Astrocyte (in vitro differentiated cells and primary cell): ENCODE measurements around the gene TNFRSF1A. TPM values are rescaled to one million over a fixed set of nuclear protein-coding genes. Genes with fewer than 3 reads are reported as not detected.

Experiments
- DNase-seq: peaks from one replicate; pipeline ENCODE4 v3.0.0-alpha.2; 2010; ENCODE audit warnings: low read depth
- FAIRE-seq: peaks from 2 replicates; lab custom pipeline; 2011; peaks lifted over from hg19 to GRCh38; lab: Jason Lieb, UNC
- H2AFZ ChIP-seq: 2 replicates; pipeline ENCODE4 v1.6.0; 2012; ENCODE audit warnings: low read depth, low read length, inconsistent platforms
- H3K27ac ChIP-seq: 2 replicates; pipeline ENCODE4 v1.5.1; 2011; ENCODE audit warnings: low read depth, low read length, inconsistent platforms
- H3K27me3 ChIP-seq: 2 replicates; pipeline ENCODE4 v1.6.0; 2011; ENCODE audit warnings: low read length, inconsistent platforms; ENCODE audit not compliant: insufficient read depth
- H3K36me3 ChIP-seq: 2 replicates; pipeline ENCODE4 v1.5.1; 2011; ENCODE audit warnings: low read length, inconsistent platforms; ENCODE audit not compliant: insufficient read depth
- H3K4me1 ChIP-seq: 2 replicates; pipeline ENCODE4 v1.5.1; 2011; ENCODE audit warnings: low read length, inconsistent platforms; ENCODE audit not compliant: insufficient read depth
- H3K4me2 ChIP-seq: 2 replicates; pipeline ENCODE4 v1.6.0; 2012; ENCODE audit warnings: low read length, inconsistent platforms
- H3K4me3 ChIP-seq: 2 replicates; pipeline ENCODE4 v1.5.1; 2011; ENCODE audit warnings: low read depth, mild to moderate bottlenecking, low read length, inconsistent platforms; ENCODE audit not compliant: insufficient read depth
- H3K79me2 ChIP-seq: 2 replicates; pipeline ENCODE4 v1.6.0; 2012; ENCODE audit warnings: mild to moderate bottlenecking, low read length, inconsistent platforms; ENCODE audit not compliant: insufficient read depth
- H3K9ac ChIP-seq: 2 replicates; pipeline ENCODE4 v1.6.0; 2012; ENCODE audit warnings: mild to moderate bottlenecking, low read length, inconsistent platforms
- H3K9me3 ChIP-seq: 2 replicates; pipeline ENCODE4 v1.5.1; 2012; ENCODE audit warnings: low read depth, mild to moderate bottlenecking, low read length, inconsistent platforms; ENCODE audit not compliant: insufficient read depth
- H4K20me1 ChIP-seq: 2 replicates; pipeline ENCODE4 v1.6.0; 2012; ENCODE audit warnings: low read length, inconsistent platforms; ENCODE audit not compliant: insufficient read depth
- H3K27ac Mint-ChIP-seq: one replicate; pipeline ENCODE4 v1.8.0; 2021; ENCODE audit warnings: mild to moderate bottlenecking, mixed read lengths; ENCODE audit not compliant: unreplicated experiment
- H3K27me3 Mint-ChIP-seq: one replicate; pipeline ENCODE4 v1.8.0; 2021; ENCODE audit warnings: low read depth, mixed read lengths; ENCODE audit not compliant: unreplicated experiment
- H3K36me3 Mint-ChIP-seq: one replicate; pipeline ENCODE4 v1.8.0; 2021; ENCODE audit warnings: low read depth, mixed read lengths; ENCODE audit not compliant: unreplicated experiment
- H3K4me1 Mint-ChIP-seq: one replicate; pipeline ENCODE4 v1.8.0; 2021; ENCODE audit warnings: low read depth, mixed read lengths; ENCODE audit not compliant: unreplicated experiment
- H3K4me3 Mint-ChIP-seq: one replicate; pipeline ENCODE4 v1.8.0; 2021; ENCODE audit warnings: mild to moderate bottlenecking, moderate library complexity, mixed read lengths; ENCODE audit not compliant: unreplicated experiment
- H3K9me3 Mint-ChIP-seq: one replicate; pipeline ENCODE4 v1.8.0; 2021; ENCODE audit warnings: mild to moderate bottlenecking, mixed read lengths; ENCODE audit not compliant: unreplicated experiment
- EZH2 ChIP-seq: IDR thresholded peaks from 2 replicates; pipeline ENCODE4 v1.6.1; 2012; ENCODE audit warnings: mild to moderate bottlenecking, low read length, inconsistent platforms; ENCODE audit not compliant: insufficient read depth
- total RNA-seq: library from RNA; stranded (reverse); gene quantifications from 2 replicates; pipeline ENCODE4 v1.2.1, GENCODE V29; 2021
- TF ChIP-seq, protein P1 (sequence below): IDR thresholded peaks from 2 replicates; pipeline ENCODE4 v1.5.1; 2011; ENCODE audit warnings: low read depth, mild to moderate bottlenecking, inconsistent platforms, low read length, moderate library complexity; ENCODE audit not compliant: insufficient read depth

TNFRSF1A gene
- total RNA-seq, 1 donor from 2014 or later = 118 TPM

DNA sequence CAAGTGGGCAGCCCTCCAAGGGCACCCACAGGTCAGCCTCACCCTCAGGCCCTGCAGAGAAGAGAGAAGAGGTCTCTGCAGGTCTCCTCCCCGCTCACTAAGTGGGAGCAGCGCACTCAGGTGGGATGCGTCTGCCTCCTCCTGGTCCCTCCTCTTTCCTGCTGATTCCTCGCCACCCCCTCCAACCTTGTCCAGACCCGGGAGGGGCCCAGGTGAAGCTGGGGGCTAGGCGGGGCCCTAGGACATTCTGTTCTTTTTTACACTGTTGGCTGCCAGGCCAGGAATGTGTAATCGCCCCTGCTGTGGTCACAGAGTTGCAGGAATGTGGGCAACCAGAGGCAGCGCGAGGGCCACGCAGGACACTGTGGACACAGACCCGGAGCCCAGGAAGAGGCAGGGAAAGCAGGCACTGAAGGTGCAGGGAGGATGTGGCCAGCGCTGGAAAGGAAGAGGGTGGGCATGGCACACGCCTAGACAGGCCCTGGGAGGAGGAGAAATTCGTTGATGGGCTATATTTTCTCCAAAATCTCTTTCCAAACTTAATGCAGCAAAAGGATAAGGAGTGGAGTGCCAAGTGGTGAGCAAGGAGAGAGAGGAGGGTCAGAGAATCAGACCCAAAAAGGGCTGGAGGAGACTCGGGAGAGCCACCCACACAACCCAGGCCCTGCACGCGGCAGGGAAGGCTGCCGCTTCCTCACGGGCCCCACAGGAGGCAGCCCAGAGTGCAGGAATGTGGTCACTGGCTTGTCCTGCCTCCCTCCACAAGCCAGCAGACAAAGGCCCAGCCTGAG lies 34.4 kb upstream of the TNFRSF1A start:
- H3K9ac ChIP-seq = no peak overlapping the region
- H4K20me1 ChIP-seq = no peaks in the 10 kb centered on the region
- H3K9me3 Mint-ChIP-seq = no peaks in the 10 kb centered on the region
- no peak overlapping the region for H3K4me3 ChIP-seq
- peak; percentile 59 for DNase-seq
- no peaks in the 10 kb centered on the region for H3K9me3 ChIP-seq
- no peaks in the 10 kb centered on the region for H3K36me3 ChIP-seq
- H3K4me1 ChIP-seq = peaks cover 35% of the 10 kb centered on the region
- H3K4me2 ChIP-seq = peak overlapping the region; percentile 52
- H2AFZ ChIP-seq = peak overlapping the region; percentile 67
- no peak for TF ChIP-seq EZH2
- TF ChIP-seq, protein P1, sequence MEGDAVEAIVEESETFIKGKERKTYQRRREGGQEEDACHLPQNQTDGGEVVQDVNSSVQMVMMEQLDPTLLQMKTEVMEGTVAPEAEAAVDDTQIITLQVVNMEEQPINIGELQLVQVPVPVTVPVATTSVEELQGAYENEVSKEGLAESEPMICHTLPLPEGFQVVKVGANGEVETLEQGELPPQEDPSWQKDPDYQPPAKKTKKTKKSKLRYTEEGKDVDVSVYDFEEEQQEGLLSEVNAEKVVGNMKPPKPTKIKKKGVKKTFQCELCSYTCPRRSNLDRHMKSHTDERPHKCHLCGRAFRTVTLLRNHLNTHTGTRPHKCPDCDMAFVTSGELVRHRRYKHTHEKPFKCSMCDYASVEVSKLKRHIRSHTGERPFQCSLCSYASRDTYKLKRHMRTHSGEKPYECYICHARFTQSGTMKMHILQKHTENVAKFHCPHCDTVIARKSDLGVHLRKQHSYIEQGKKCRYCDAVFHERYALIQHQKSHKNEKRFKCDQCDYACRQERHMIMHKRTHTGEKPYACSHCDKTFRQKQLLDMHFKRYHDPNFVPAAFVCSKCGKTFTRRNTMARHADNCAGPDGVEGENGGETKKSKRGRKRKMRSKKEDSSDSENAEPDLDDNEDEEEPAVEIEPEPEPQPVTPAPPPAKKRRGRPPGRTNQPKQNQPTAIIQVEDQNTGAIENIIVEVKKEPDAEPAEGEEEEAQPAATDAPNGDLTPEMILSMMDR = peak; percentile 27
- peaks cover 21% of the 10 kb centered on the region for H3K27me3 Mint-ChIP-seq
- H3K27ac ChIP-seq = no peak overlapping the region
- H3K27ac Mint-ChIP-seq = peak overlapping the region; percentile 94
- no peaks in the 10 kb centered on the region for H3K79me2 ChIP-seq
- FAIRE-seq = peak; percentile 9
- peaks cover 30% of the 10 kb centered on the region for H3K4me1 Mint-ChIP-seq
- H3K27me3 ChIP-seq = no peaks in the 10 kb centered on the region
- H3K36me3 Mint-ChIP-seq = no peaks in the 10 kb centered on the region
- H3K4me3 Mint-ChIP-seq = peak overlapping the region; percentile 62

DNA sequence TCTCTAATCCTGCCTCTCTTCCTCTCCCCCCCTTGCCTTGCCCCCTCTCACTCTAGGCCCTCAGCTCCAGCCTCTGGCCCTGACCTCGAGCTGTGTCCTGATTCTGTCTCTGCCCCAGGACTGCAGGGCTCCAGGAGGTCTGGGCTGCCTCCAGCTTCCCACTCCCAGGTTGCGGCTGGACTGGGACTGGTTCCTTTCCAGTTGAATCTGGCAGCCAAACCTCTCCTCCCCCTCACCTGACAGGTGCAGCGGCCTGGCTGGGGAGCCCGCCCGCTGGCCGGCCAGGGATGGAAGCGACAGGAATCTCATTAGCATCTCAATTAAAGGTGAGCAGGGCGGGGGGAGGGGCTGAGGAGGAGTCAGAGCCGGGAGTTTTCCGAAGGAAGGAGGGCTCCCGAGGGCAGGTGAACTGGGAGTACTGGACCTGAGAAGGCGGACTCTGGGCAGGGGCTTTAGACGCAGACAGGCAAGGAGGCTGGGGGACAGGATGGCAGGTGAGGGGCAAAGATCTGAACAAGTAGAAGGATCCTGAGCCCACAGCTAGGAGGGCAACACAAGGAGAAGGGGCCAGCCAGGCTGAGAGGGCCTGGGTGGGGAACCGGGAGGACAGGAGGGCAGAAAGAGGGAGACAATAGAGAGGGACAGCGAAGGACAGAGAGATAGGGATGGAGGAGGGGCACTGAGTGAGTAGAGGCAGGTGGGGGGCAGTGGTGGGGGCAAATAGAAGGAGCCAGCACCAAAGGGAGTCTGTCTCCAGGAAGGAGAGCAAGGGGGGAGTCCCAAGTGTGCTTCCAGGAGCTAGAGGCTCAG lies 33.6 kb upstream of the TNFRSF1A start, which contains the start of gene SCNN1A:
Gene SCNN1A (minus strand): TSS at position 295 of the 810 bp plus-strand sequence. CDS start 780 bp downstream, outside the sequence.
- H3K27ac Mint-ChIP-seq = peak within 1 kb of the TSS; percentile 94
- peaks cover 43% of the 10 kb centered on the region for H3K4me1 ChIP-seq
- H3K79me2 ChIP-seq = no peaks in the 10 kb centered on the region
- no peaks in the 10 kb centered on the region for H4K20me1 ChIP-seq
- peak within 1 kb of the TSS; percentile 62 for H3K4me3 Mint-ChIP-seq
- H3K27me3 Mint-ChIP-seq = peaks cover 15% of the 10 kb centered on the region
- H3K27ac ChIP-seq = no peak within 1 kb of the TSS
- H3K36me3 ChIP-seq = no peaks in the 10 kb centered on the region
- TF ChIP-seq, protein P1 = no peak
- no peak for TF ChIP-seq EZH2
- H3K4me1 Mint-ChIP-seq = peaks cover 37% of the 10 kb centered on the region
- DNase-seq = no peak
- H3K36me3 Mint-ChIP-seq = no peaks in the 10 kb centered on the region
- H3K9me3 Mint-ChIP-seq = no peaks in the 10 kb centered on the region
- H3K4me3 ChIP-seq = no peak within 1 kb of the TSS
- peak within 1 kb of the TSS; percentile 67 for H2AFZ ChIP-seq
- H3K27me3 ChIP-seq = no peaks in the 10 kb centered on the region
- no peak within 1 kb of the TSS for H3K9ac ChIP-seq
- H3K4me2 ChIP-seq = peak within 1 kb of the TSS; percentile 52
- FAIRE-seq = no peak
- no peaks in the 10 kb centered on the region for H3K9me3 ChIP-seq
